Measurements from ENCODE around the gene LRCH1.
"Not testable (repeated sequence)": the region's sequence is repeated elsewhere in the genome, so short reads cannot be mapped to it uniquely, and the experiment has no call there.

The LRCH1 gene

GRCh38 chr13:46552889-46553520, at the start of gene LRCH1:
Gene LRCH1, plus strand, starts transcription at chr13:46553170. Its CDS starts 227 bp downstream, at chr13:46553397.
- DNase-seq: peak; percentile 80 to 82
- Mint-ChIP-seq H3K27me3 (peaks cover 14% of the 10 kb centered on the region), H3K27ac (peak within 1 kb of the TSS; percentile 95 to 97), H3K4me1 (peaks cover 50% of the 10 kb centered on the region), H3K9me3 (no peaks in the 10 kb centered on the region), H3K4me3 (peak within 1 kb of the TSS; percentile 98 to 99)
- peak; percentile 83 for ATAC-seq

- DNase-seq (no peak), ATAC-seq (no peak)
- Mint-ChIP-seq H3K4me1 (no peaks in the 10 kb centered on the region), H3K4me3 (no peak overlapping the region), H3K9me3 (no peaks in the 10 kb centered on the region), H3K27ac (no peak overlapping the region), H3K27me3 (peaks cover 16% of the 10 kb centered on the region)
Measured at GRCh38 chr13:46504036-46504435, 48.9 kb upstream of the LRCH1 start.

- Mint-ChIP-seq H3K4me3 (no peak overlapping the region), H3K9me3 (no peaks in the 10 kb centered on the region), H3K4me1 (no peaks in the 10 kb centered on the region), H3K27ac (no peak overlapping the region), H3K27me3 (peaks cover 16% of the 10 kb centered on the region)
- ATAC-seq (no peak), DNase-seq (no peak)
Measured at GRCh38 chr13:46507981-46508380, 45.0 kb upstream of the LRCH1 start.

GRCh38 chr13:46509981-46510380, 43.0 kb upstream of the LRCH1 start:
- Mint-ChIP-seq H3K9me3 (no peaks in the 10 kb centered on the region), H3K27ac (no peak overlapping the region), H3K4me3 (no peak overlapping the region), H3K27me3 (peaks cover 16% of the 10 kb centered on the region), H3K4me1 (no peaks in the 10 kb centered on the region)
- DNase-seq (no peak), ATAC-seq (no peak)

- Mint-ChIP-seq H3K4me3 (no peak overlapping the region), H3K27me3 (peaks cover 14% of the 10 kb centered on the region), H3K27ac (no peak overlapping the region), H3K4me1 (no peaks in the 10 kb centered on the region), H3K9me3 (peaks cover 0 to 7% of the 10 kb centered on the region in 2 donors)
- ATAC-seq: no peak
- no peak for DNase-seq
Measured at GRCh38 chr13:46515803-46516202, 37.2 kb upstream of the LRCH1 start.

- no peak overlapping the region for H3K4me3 Mint-ChIP-seq
- ATAC-seq (no peak), DNase-seq (no peak)
- H3K27ac Mint-ChIP-seq: no peak overlapping the region
- peaks cover 0 to 7% of the 10 kb centered on the region in 2 donors for H3K9me3 Mint-ChIP-seq
- peaks cover 14% of the 10 kb centered on the region for H3K27me3 Mint-ChIP-seq
- H3K4me1 Mint-ChIP-seq: no peaks in the 10 kb centered on the region
Measured at GRCh38 chr13:46516599-46517338, 36.2 kb upstream of the LRCH1 start.

GRCh38 chr13:46517748-46518147, 35.2 kb upstream of the LRCH1 start:
- H3K27ac Mint-ChIP-seq: not testable (repeated sequence)

GRCh38 chr13:46519182-46519581, 33.8 kb upstream of the LRCH1 start:
- Mint-ChIP-seq H3K27me3 (peaks cover 21% of the 10 kb centered on the region), H3K9me3 (peaks cover 0 to 7% of the 10 kb centered on the region in 2 donors), H3K27ac (no peak overlapping the region), H3K4me1 (no peaks in the 10 kb centered on the region), H3K4me3 (no peak overlapping the region)
- no peak for ATAC-seq
- DNase-seq: no peak

More at GRCh38 chr13:46517748-46518147, 35.2 kb upstream of the LRCH1 start:
- H3K4me1 Mint-ChIP-seq, H3K9me3 Mint-ChIP-seq, DNase-seq, H3K4me3 Mint-ChIP-seq, ATAC-seq: not testable (repeated sequence)
- peaks cover 14% of the 10 kb centered on the region for H3K27me3 Mint-ChIP-seq

- Mint-ChIP-seq H3K9me3 (peaks cover 0 to 7% of the 10 kb centered on the region in 2 donors), H3K27ac (no peak overlapping the region), H3K4me3 (no peak overlapping the region), H3K27me3 (peaks cover 21% of the 10 kb centered on the region), H3K4me1 (no peaks in the 10 kb centered on the region)
- DNase-seq: no peak
- no peak for ATAC-seq
Measured at GRCh38 chr13:46520166-46520565, 32.8 kb upstream of the LRCH1 start.

GRCh38 chr13:46521486-46521885, 31.5 kb upstream of the LRCH1 start:
- no peak overlapping the region for H3K27ac Mint-ChIP-seq
- no peaks in the 10 kb centered on the region for H3K9me3 Mint-ChIP-seq
- H3K4me1 Mint-ChIP-seq: no peaks in the 10 kb centered on the region
- no peak overlapping the region for H3K4me3 Mint-ChIP-seq
- DNase-seq (no peak), ATAC-seq (no peak)
- peaks cover 27% of the 10 kb centered on the region for H3K27me3 Mint-ChIP-seq

- no peak overlapping the region for H3K27ac Mint-ChIP-seq
Measured at GRCh38 chr13:46521921-46522747, 30.8 kb upstream of the LRCH1 start.

GRCh38 chr13:46522748-46523030, 30.3 kb upstream of the LRCH1 start:
- Mint-ChIP-seq H3K27me3 (peaks cover 20% of the 10 kb centered on the region), H3K27ac (no peak overlapping the region), H3K9me3 (no peaks in the 10 kb centered on the region), H3K4me3 (no peak overlapping the region), H3K4me1 (no peaks in the 10 kb centered on the region)
- DNase-seq: no peak
- ATAC-seq: no peak

More at GRCh38 chr13:46521921-46522747, 30.8 kb upstream of the LRCH1 start:
- no peaks in the 10 kb centered on the region for H3K9me3 Mint-ChIP-seq
- H3K4me1 Mint-ChIP-seq: no peaks in the 10 kb centered on the region
- no peak overlapping the region for H3K4me3 Mint-ChIP-seq
- DNase-seq (no peak), ATAC-seq (no peak)
- peaks cover 26% of the 10 kb centered on the region for H3K27me3 Mint-ChIP-seq

GRCh38 chr13:46523972-46524752, 28.8 kb upstream of the LRCH1 start:
- Mint-ChIP-seq H3K4me1 (peaks cover under 1% of the 10 kb centered on the region), H3K4me3 (no peak overlapping the region), H3K27me3 (peaks cover 16% of the 10 kb centered on the region), H3K27ac (no peak overlapping the region), H3K9me3 (no peaks in the 10 kb centered on the region)
- DNase-seq (no peak), ATAC-seq (no peak)

GRCh38 chr13:46526100-46526735, 26.8 kb upstream of the LRCH1 start:
- H3K27me3 Mint-ChIP-seq: peaks cover 16% of the 10 kb centered on the region
- ATAC-seq: no peak
- H3K27ac Mint-ChIP-seq: no peak overlapping the region

GRCh38 chr13:46526740-46527139, 26.2 kb upstream of the LRCH1 start:
- Mint-ChIP-seq H3K9me3 (no peaks in the 10 kb centered on the region), H3K4me1 (peaks cover 26% of the 10 kb centered on the region), H3K27ac (no peak overlapping the region), H3K4me3 (no peak overlapping the region), H3K27me3 (peaks cover 16% of the 10 kb centered on the region)
- ATAC-seq: no peak
- no peak for DNase-seq

More at GRCh38 chr13:46526100-46526735, 26.8 kb upstream of the LRCH1 start:
- Mint-ChIP-seq H3K4me1 (peaks cover 21% of the 10 kb centered on the region), H3K4me3 (no peak overlapping the region), H3K9me3 (no peaks in the 10 kb centered on the region)
- DNase-seq: no peak

Measured in stimulated activated naive CD8-positive, alpha-beta T cell treated with anti-CD3 and anti-CD28 coated beads, Interleukin-15, amount 100 ng/mL, for 72 hours (primary cell).